Spleen (tissue), 7 donors: ENCODE measurements around the gene ELF5.

Experiments used
- POLR2A ChIP-seq, 3 donors: fragments of 450-650 bp; IDR thresholded peaks; one replicate each; pipeline ENCODE4 v1.5.1; 2017; ENCODE audit warnings: antibody characterized with exemption in 3 of 3, mild to moderate bottlenecking in 1 of 3
- POLR2AphosphoS5 ChIP-seq, 3 donors: sonication (generic); formaldehyde crosslinking; IDR thresholded peaks; one replicate each; pipeline ENCODE4 v1.5.1; 2017; ENCODE audit warnings: antibody characterized with exemption in 3 of 3
- TF ChIP-seq, protein P1 (sequence below), 11 experiments: fragments of 200-600 bp in 7 of 11; fragments of 450-650 bp in 4 of 11; sonication (generic) in 4 of 11; IDR thresholded peaks in 8 of 11; conservative IDR thresholded peaks in 3 of 11; 1 replicate in 7 of 11; 2 replicates in 4 of 11; pipeline versions ENCODE4 v1.4.0 to v1.8.0; 2016 to 2021; ENCODE audit warnings: antibody characterized with exemption in 11 of 11, inconsistent platforms in 4 of 11, mild to moderate bottlenecking in 1 of 11
- donor health status: DM: no; HTN: no; CAD: no; lungs with moderate emphysema.
- donor health status: DM: no; HTN: no; CAD: no.
- donor health status: DM: no; HTN: no; CAD: no.

DNA sequence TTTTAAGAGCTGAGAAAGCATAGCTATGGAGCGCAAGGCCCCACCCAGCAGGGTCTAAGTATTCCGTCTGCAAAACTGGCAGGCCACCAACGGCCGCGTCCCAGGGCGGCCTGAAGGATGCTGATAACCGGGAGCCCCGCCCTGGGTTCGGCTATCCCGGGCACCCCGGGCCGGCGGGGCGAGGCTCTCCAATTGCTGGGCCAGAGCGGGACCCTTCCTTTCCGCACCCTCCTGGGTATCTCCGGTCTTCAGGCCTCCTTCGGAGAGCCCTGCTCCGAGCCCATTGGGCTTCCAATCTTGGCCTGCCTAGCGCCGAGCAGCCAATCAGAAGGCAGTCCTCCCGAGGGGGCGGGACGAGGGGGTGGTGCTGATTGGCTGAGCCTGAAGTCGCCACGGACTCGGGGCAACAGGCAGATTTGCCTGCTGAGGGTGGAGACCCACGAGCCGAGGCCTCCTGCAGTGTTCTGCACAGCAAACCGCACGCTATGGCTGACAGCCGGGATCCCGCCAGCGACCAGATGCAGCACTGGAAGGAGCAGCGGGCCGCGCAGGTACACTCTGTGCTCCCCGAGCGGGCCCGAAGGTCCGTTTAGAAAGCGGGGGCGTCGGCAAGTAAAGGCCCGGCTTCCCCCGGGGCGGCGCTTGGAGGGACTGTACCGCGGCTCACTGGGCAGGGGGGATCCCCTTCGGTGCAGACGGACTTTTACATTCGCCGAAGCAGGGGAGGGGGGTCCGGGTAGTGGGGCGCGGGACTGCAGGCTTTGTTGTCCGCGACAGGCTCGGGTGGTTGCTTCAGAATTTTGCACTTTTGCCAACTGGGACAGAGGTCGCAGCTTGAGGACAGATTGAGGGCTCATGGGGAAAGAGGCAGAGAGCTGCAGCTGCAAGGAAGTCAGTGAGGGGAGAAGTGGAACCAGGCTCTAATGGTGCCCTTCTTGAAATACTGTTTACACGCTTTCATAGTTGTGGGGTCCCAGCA lies 74.8 kb downstream of the ELF5 start, which contains the start of gene CAT:
- TF ChIP-seq, protein P1, sequence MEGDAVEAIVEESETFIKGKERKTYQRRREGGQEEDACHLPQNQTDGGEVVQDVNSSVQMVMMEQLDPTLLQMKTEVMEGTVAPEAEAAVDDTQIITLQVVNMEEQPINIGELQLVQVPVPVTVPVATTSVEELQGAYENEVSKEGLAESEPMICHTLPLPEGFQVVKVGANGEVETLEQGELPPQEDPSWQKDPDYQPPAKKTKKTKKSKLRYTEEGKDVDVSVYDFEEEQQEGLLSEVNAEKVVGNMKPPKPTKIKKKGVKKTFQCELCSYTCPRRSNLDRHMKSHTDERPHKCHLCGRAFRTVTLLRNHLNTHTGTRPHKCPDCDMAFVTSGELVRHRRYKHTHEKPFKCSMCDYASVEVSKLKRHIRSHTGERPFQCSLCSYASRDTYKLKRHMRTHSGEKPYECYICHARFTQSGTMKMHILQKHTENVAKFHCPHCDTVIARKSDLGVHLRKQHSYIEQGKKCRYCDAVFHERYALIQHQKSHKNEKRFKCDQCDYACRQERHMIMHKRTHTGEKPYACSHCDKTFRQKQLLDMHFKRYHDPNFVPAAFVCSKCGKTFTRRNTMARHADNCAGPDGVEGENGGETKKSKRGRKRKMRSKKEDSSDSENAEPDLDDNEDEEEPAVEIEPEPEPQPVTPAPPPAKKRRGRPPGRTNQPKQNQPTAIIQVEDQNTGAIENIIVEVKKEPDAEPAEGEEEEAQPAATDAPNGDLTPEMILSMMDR (IDR thresholded peaks at IDR 0.05 in 8 of 11, conservative IDR thresholded peaks at IDR 0.05 in 3 of 11) = peak in 2 of 11 experiments; percentile 20 to 35
- TF ChIP-seq POLR2A (IDR thresholded peaks at IDR 0.05) = peak in 2 of 3 donors; percentile 40 to 70
- TF ChIP-seq POLR2AphosphoS5 (IDR thresholded peaks at IDR 0.05) = peak; percentile 90 to 96 (median 94)
